Measurements from ENCODE around the gene CUL7.

DNA sequence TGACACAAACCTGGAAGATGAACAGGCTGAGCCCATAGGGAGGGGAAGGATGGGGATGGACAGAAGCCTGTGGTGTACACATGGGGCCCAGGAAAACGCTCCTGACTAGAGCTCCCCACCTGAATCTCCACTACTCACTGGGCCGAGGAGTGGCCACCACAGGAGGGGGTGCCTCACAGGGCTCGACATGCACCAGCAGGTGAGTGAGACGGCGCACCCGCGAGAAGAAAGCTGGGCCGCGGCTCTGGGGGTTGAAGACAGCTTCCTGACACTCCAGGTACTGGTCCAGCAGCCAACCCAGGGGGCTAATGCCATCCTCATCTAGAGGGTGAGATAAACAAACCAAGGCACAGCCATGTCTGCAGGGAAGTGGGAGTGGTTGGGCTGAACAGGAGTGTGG is 10.3 kb downstream of the CUL7 start:
- TF ChIP-seq, protein P1, sequence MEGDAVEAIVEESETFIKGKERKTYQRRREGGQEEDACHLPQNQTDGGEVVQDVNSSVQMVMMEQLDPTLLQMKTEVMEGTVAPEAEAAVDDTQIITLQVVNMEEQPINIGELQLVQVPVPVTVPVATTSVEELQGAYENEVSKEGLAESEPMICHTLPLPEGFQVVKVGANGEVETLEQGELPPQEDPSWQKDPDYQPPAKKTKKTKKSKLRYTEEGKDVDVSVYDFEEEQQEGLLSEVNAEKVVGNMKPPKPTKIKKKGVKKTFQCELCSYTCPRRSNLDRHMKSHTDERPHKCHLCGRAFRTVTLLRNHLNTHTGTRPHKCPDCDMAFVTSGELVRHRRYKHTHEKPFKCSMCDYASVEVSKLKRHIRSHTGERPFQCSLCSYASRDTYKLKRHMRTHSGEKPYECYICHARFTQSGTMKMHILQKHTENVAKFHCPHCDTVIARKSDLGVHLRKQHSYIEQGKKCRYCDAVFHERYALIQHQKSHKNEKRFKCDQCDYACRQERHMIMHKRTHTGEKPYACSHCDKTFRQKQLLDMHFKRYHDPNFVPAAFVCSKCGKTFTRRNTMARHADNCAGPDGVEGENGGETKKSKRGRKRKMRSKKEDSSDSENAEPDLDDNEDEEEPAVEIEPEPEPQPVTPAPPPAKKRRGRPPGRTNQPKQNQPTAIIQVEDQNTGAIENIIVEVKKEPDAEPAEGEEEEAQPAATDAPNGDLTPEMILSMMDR (IDR thresholded peaks at IDR 0.05): no peak
- TF ChIP-seq EP300 (IDR thresholded peaks at IDR 0.05): no peak
- TF ChIP-seq POLR2A (IDR thresholded peaks at IDR 0.05): no peak
